GM23248 (cell line): ENCODE data around the gene NRF1. TPM values are rescaled to one million over a fixed set of nuclear protein-coding genes. Genes with fewer than 3 reads are reported as not detected.

Source experiments
- DNase-seq: peaks from one replicate; pipeline ENCODE4 v3.0.0-alpha.2; 2015
- H2AFZ ChIP-seq: fragments of 200-600 bp; sonication (generic); 2 replicates; pipeline ENCODE4 v1.6.1; 2016; ENCODE audit warnings: antibody characterized with exemption
- H3F3A ChIP-seq: fragments of 200-600 bp; sonication (generic); 2 replicates; pipeline ENCODE4 v1.6.1; 2016; ENCODE audit warnings: mild to moderate bottlenecking, antibody characterized with exemption, mixed run types; ENCODE audit not compliant: insufficient read depth
- H3K27ac ChIP-seq: fragments of 200-600 bp; sonication (generic); 2 replicates; pipeline ENCODE4 v1.5.1; 2016; ENCODE audit warnings: mild to moderate bottlenecking
- H3K27me3 ChIP-seq: fragments of 200-600 bp; sonication (generic); replicated peaks from 2 replicates; pipeline ENCODE4 v1.6.1; 2016; ENCODE audit warnings: mild to moderate bottlenecking; ENCODE audit not compliant: insufficient read depth
- H3K36me3 ChIP-seq: fragments of 200-600 bp; sonication (generic); 2 replicates; pipeline ENCODE4 v1.6.1; 2016; ENCODE audit warnings: low read depth, mild to moderate bottlenecking
- H3K4me1 ChIP-seq: fragments of 200-600 bp; sonication (generic); 2 replicates; pipeline ENCODE4 v1.6.1; 2016; ENCODE audit warnings: mild to moderate bottlenecking; ENCODE audit not compliant: insufficient read depth
- H3K4me2 ChIP-seq: fragments of 200-600 bp; sonication (generic); one replicate; pipeline ENCODE4 v1.6.1; 2016; ENCODE audit warnings: mild to moderate bottlenecking; ENCODE audit not compliant: unreplicated experiment
- H3K4me3 ChIP-seq: fragments of 200-600 bp; sonication (generic); 2 replicates; pipeline ENCODE4 v1.5.1; 2016; ENCODE audit warnings: mild to moderate bottlenecking
- H3K79me2 ChIP-seq: fragments of 200-600 bp; sonication (generic); 2 replicates; pipeline ENCODE4 v1.6.1; 2016; ENCODE audit warnings: mild to moderate bottlenecking; ENCODE audit not compliant: insufficient read depth
- H3K9ac ChIP-seq: fragments of 200-600 bp; sonication (generic); 2 replicates; pipeline ENCODE4 v1.6.1; 2016; ENCODE audit warnings: mild to moderate bottlenecking
- H3K9me2 ChIP-seq: fragments of 200-600 bp; sonication (generic); 2 replicates; pipeline ENCODE4 v1.6.1; 2016; ENCODE audit warnings: mixed run types, mild to moderate bottlenecking, moderate library complexity; ENCODE audit not compliant: insufficient read depth
- H3K9me3 ChIP-seq: fragments of 200-600 bp; sonication (generic); one replicate; pipeline ENCODE4 v1.6.1; 2017; ENCODE audit warnings: low read depth
- H4K20me1 ChIP-seq: fragments of 200-600 bp; sonication (generic); 2 replicates; pipeline ENCODE4 v1.6.0; 2016; ENCODE audit not compliant: insufficient read depth
- EZH2 ChIP-seq: fragments of 200-600 bp; sonication (generic); IDR thresholded peaks from 2 replicates; pipeline ENCODE4 v1.6.1; 2018; ENCODE audit warnings: antibody characterized with exemption, mild to moderate bottlenecking; ENCODE audit not compliant: insufficient read depth, poor library complexity, severe bottlenecking
- EZH2phosphoT487 ChIP-seq: fragments of 200-600 bp; sonication (generic); IDR thresholded peaks from 2 replicates; pipeline ENCODE4 v1.6.1; 2018; ENCODE audit warnings: antibody characterized with exemption, moderate library complexity, mild to moderate bottlenecking, low read depth; ENCODE audit not compliant: insufficient read depth
- WGBS, 2 experiments: methylation state at CpG; one replicate each; pipeline ENCODE4 v1.1.6; 2015 to 2017; ENCODE audit warnings: low lambda C conversion rate in 2 of 2, low coverage in 1 of 2; ENCODE audit errors: missing lambda C conversion rate in 2 of 2; 5-methylcytosine and 5-hydroxymethylcytosine counted together
- in situ Hi-C: fragments of 300-500 bp; cut with MboI; formaldehyde crosslinking; loops from 2 replicates; pipeline ENCODE4 v1.15.0; 2020
- polyA plus RNA-seq: library from polyadenylated mRNA; unstranded; fragments of >200 nt; fragmentation: Nextera tagmentation; extraction: Ambion mirVana; gene quantifications from 2 replicates; pipeline ENCODE4 v1.2.1, GENCODE V29; 2016
- total RNA-seq: library from RNA; depleted of rRNA; stranded (reverse); fragments of >200 nt; shearing (Covaris generic); gene quantifications from 2 replicates; pipeline ENCODE4 v1.2.3, GENCODE V29; 2014

NRF1 gene
- total and polyA plus RNA-seq, 2 experiments from 2014 or later: 3.5 to 11.1 TPM

- no peaks in the 10 kb centered on the region for H3K79me2 ChIP-seq
- H3K4me1 ChIP-seq: no peaks in the 10 kb centered on the region
- no peak overlapping the region for H3K9ac ChIP-seq
- no peak for DNase-seq
- no peaks in the 10 kb centered on the region for H3K9me3 ChIP-seq
- no peak overlapping the region for H3K4me2 ChIP-seq
- no peak overlapping the region for H3K4me3 ChIP-seq
- H2AFZ ChIP-seq: no peak overlapping the region
- no peaks in the 10 kb centered on the region for H3K27me3 ChIP-seq
- H3K27ac ChIP-seq: no peak overlapping the region
- TF ChIP-seq EZH2phosphoT487 (no peak), EZH2 (no peak)
- in situ Hi-C loops: loop anchor here (10.0 kb wide), 1 partner anchor 130 kb away; no protein-coding TSS in a partner anchor
- no peaks in the 10 kb centered on the region for H3K9me2 ChIP-seq
- no peaks in the 10 kb centered on the region for H4K20me1 ChIP-seq
- 100% methylated on average over 1 of the region's 1 CpG for WGBS, 2 experiments
- H3K36me3 ChIP-seq: no peaks in the 10 kb centered on the region
- no peaks in the 10 kb centered on the region for H3F3A ChIP-seq
These were observed 73.3 kb downstream of the NRF1 start for GRCh38 chr7:129684777-129685176.

- Histone ChIP-seq H3K4me2 (no peak overlapping the region), H3K4me1 (no peaks in the 10 kb centered on the region), H3F3A (no peaks in the 10 kb centered on the region), H3K4me3 (no peak overlapping the region), H3K9me2 (no peaks in the 10 kb centered on the region), H3K27me3 (no peaks in the 10 kb centered on the region), H3K36me3 (no peaks in the 10 kb centered on the region), H3K9ac (no peak overlapping the region), H3K79me2 (no peaks in the 10 kb centered on the region), H2AFZ (no peak overlapping the region), H3K9me3 (no peaks in the 10 kb centered on the region), H3K27ac (no peak overlapping the region), H4K20me1 (no peaks in the 10 kb centered on the region)
- DNase-seq: no peak
- TF ChIP-seq EZH2 (no peak), EZH2phosphoT487 (no peak)
- WGBS, 2 experiments: 98 to 100% methylated on average over 2 of the region's 2 CpGs
- in situ Hi-C loops: loop anchor here (10.0 kb wide), 1 partner anchor 129 kb away; no protein-coding TSS in a partner anchor
These were observed 74.5 kb downstream of the NRF1 start for GRCh38 chr7:129686063-129686462.

- Histone ChIP-seq H3F3A (no peaks in the 10 kb centered on the region), H3K4me3 (no peak overlapping the region), H3K9ac (no peak overlapping the region), H3K9me2 (no peaks in the 10 kb centered on the region), H3K36me3 (peaks cover 3% of the 10 kb centered on the region; the same call in 1 of the 2 replicates), H3K27ac (no peak overlapping the region), H3K4me2 (no peak overlapping the region), H3K9me3 (no peaks in the 10 kb centered on the region), H3K4me1 (no peaks in the 10 kb centered on the region), H4K20me1 (no peaks in the 10 kb centered on the region), H3K27me3 (no peaks in the 10 kb centered on the region), H3K79me2 (no peaks in the 10 kb centered on the region), H2AFZ (no peak overlapping the region)
- in situ Hi-C loops: loop anchor here (10.0 kb wide), 1 partner anchor 126 kb away; no protein-coding TSS in a partner anchor
- no peak for TF ChIP-seq EZH2phosphoT487
- no peak for TF ChIP-seq EZH2
- WGBS, 2 experiments: 95 to 100% methylated on average over 5 of the region's 5 CpGs
- no peak for DNase-seq
These were observed 77.1 kb downstream of the NRF1 start for GRCh38 chr7:129688503-129689222.

GRCh38 chr7:129689995-129690581 lies 78.6 kb downstream of the NRF1 start:
- H3K4me3 ChIP-seq: no peak overlapping the region
- TF ChIP-seq EZH2phosphoT487 (no peak), EZH2 (no peak)
- no peak overlapping the region for H3K9ac ChIP-seq
- in situ Hi-C loops: loop anchor here (10.0 kb wide), 1 partner anchor 125 kb away; no protein-coding TSS in a partner anchor
- H3K4me1 ChIP-seq: no peaks in the 10 kb centered on the region
- H3K36me3 ChIP-seq: peaks cover 6% of the 10 kb centered on the region; the same call in 1 of the 2 replicates
- H3K9me2 ChIP-seq: no peaks in the 10 kb centered on the region
- DNase-seq: no peak
- no peak overlapping the region for H2AFZ ChIP-seq
- H4K20me1 ChIP-seq: no peaks in the 10 kb centered on the region
- H3K79me2 ChIP-seq: no peaks in the 10 kb centered on the region
- no peak overlapping the region for H3K4me2 ChIP-seq
- H3K9me3 ChIP-seq: no peaks in the 10 kb centered on the region
- H3K27ac ChIP-seq: no peak overlapping the region
- no peaks in the 10 kb centered on the region for H3F3A ChIP-seq
- H3K27me3 ChIP-seq: no peaks in the 10 kb centered on the region
- whole genome bisulfite sequencing, 2 experiments: 91 to 95% methylated on average over 6 of the region's 6 CpGs
